Sigmoid colon (tissue), 7 donors: ENCODE measurements around the gene TBCD. TPM values are rescaled to one million over a fixed set of nuclear protein-coding genes. Genes with fewer than 3 reads are reported as not detected.

ENCODE experiments used
- DNase-seq: peaks from one replicate; pipeline ENCODE4 v3.0.0-alpha.2; 2019
- H3K27ac ChIP-seq, 4 donors: fragments of 200-600 bp; sonication (generic); one replicate each; pipeline ENCODE4 v1.5.1; 2016 to 2019; ENCODE audit warnings: mild to moderate bottlenecking in 1 of 4
- H3K27me3 ChIP-seq, 3 donors: fragments of 200-600 bp; sonication (generic); one replicate each; pipeline ENCODE4 v1.5.1; 2019; ENCODE audit warnings: mild to moderate bottlenecking in 1 of 3
- H3K36me3 ChIP-seq, 4 donors: fragments of 200-600 bp; sonication (generic); one replicate each; pipeline ENCODE4 v1.5.1; 2016 to 2019
- H3K4me1 ChIP-seq, 4 donors: fragments of 200-600 bp; sonication (generic); one replicate each; pipeline ENCODE4 v1.5.1; 2017 to 2019
- H3K4me3 ChIP-seq, 4 donors: fragments of 200-600 bp; sonication (generic); one replicate each; pipeline ENCODE4 v1.5.1; 2017 to 2019; ENCODE audit warnings: mild to moderate bottlenecking in 2 of 4, moderate library complexity in 1 of 4
- H3K9me3 ChIP-seq, 4 donors: fragments of 200-600 bp in 3 of 4; sonication (generic) in 3 of 4; one replicate each; pipeline versions ENCODE4 v1.5.1 to v1.6.1; 2013 to 2019
- CTCF ChIP-seq, 4 experiments: fragments of 450-650 bp in 3 of 4; fragments of 200-600 bp in 1 of 4; IDR thresholded peaks; one replicate each; pipeline ENCODE4 v1.5.1; 2016 to 2019; ENCODE audit warnings: antibody characterized with exemption in 4 of 4, mild to moderate bottlenecking in 3 of 4, moderate library complexity in 2 of 4
- EP300 ChIP-seq, 4 donors: sonication (generic); formaldehyde crosslinking; IDR thresholded peaks; one replicate each; pipeline ENCODE4 v1.6.1; 2017; ENCODE audit warnings: antibody characterized with exemption in 4 of 4
- POLR2A ChIP-seq, 2 donors: fragments of 450-650 bp; IDR thresholded peaks; one replicate each; pipeline ENCODE4 v1.6.1; 2016; ENCODE audit warnings: antibody characterized with exemption in 2 of 2, mild to moderate bottlenecking in 2 of 2, moderate library complexity in 2 of 2
- POLR2AphosphoS5 ChIP-seq, 4 donors: sonication (generic); formaldehyde crosslinking; IDR thresholded peaks; one replicate each; pipeline ENCODE4 v1.6.1; 2017; ENCODE audit warnings: antibody characterized with exemption in 4 of 4
- WGBS, 2 donors: extraction: QIAGEN DNeasy Blood & Tissue Kit; methylation state at CpG; one replicate each; pipeline ENCODE4 v1.1.7; 2013; 5-methylcytosine and 5-hydroxymethylcytosine counted together
- intact Hi-C: fragments of 100-400 bp; cut with DNase I; formaldehyde crosslinking; loops from one replicate; pipeline ENCODE4 v1.15.1; 2023
- polyA plus RNA-seq, 3 donors: library from polyadenylated mRNA; stranded (reverse); fragments of 200-250 nt; gene quantifications; one replicate each; pipeline ENCODE4 v1.2.3, GENCODE V29; 2013
- total RNA-seq, 4 donors: library from RNA; depleted of rRNA; stranded (reverse); fragments of >200 nt; gene quantifications; one replicate each; pipeline ENCODE4 v1.1.0, GENCODE V29; 2016
- donor health status: healthy with polysubstance abuse.
- donor health status: Bipolar disorder and iron deficiency.
- donor health status: healthy.

Gene TBCD
- total and polyA plus RNA-seq, 7 donors = 11.1 to 77.4 (median 34.2) TPM

GRCh38 chr17:82750241-82750908, 1.5 kb upstream of the TBCD start:
- Histone ChIP-seq H3K27ac (peak overlapping the region in 2 of 4 donors; percentile 21 to 55), H3K27me3 (no peaks in the 10 kb centered on the region), H3K4me3 (no peak overlapping the region), H3K36me3 (peaks cover 0 to 4% (median 0%) of the 10 kb centered on the region in 4 donors), H3K4me1 (peaks cover 0 to 27% (median 21%) of the 10 kb centered on the region in 4 donors), H3K9me3 (peaks cover 0 to 3% (median 0%) of the 10 kb centered on the region in 4 donors)
- DNase-seq = no peak
- 75 to 89% methylated on average over 40 of the region's 40 CpGs for WGBS, 2 donors
- TF ChIP-seq EP300 (IDR thresholded peaks at IDR 0.05) = no peak
- no peak for TF ChIP-seq POLR2A (IDR thresholded peaks at IDR 0.05)
- TF ChIP-seq POLR2AphosphoS5 (IDR thresholded peaks at IDR 0.05) = no peak
- no peak for TF ChIP-seq CTCF (IDR thresholded peaks at IDR 0.05)
- intact Hi-C loops = no loop called here

DNA sequence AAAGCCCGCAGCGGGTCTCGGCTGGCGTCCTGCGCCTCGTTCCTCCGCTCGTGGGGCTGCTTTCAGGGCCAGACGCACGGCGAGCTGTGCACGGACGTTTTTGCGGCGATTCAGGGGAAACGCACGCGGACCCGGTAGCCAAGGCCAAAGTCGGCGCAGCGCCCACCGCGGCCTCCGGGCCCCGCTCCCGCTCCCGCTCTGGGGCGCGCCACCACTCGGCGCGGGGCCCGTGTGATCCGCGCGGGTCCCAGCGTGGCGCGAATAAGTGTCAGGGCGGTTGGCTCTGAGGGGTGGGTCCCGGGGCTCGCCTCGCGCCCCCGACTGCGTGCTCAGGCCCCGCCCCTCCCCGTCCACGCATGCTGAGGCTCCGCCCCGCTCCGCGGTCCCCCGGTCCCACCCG, 694 bp upstream of the TBCD start:
- DNase-seq = no peak
- TF ChIP-seq EP300 (IDR thresholded peaks at IDR 0.05) = no peak
- no peak for TF ChIP-seq POLR2A (IDR thresholded peaks at IDR 0.05)
- no peak for TF ChIP-seq POLR2AphosphoS5 (IDR thresholded peaks at IDR 0.05)
- no peak for TF ChIP-seq CTCF (IDR thresholded peaks at IDR 0.05)
- Histone ChIP-seq H3K4me3 (peak overlapping the region; percentile 21 to 97 (median 88)), H3K27ac (peak overlapping the region; percentile 80 to 92 (median 90)), H3K4me1 (peaks cover 0 to 27% (median 21%) of the 10 kb centered on the region in 4 donors), H3K9me3 (peaks cover 0 to 3% (median 0%) of the 10 kb centered on the region in 4 donors), H3K27me3 (no peaks in the 10 kb centered on the region), H3K36me3 (peaks cover 0 to 4% (median 0%) of the 10 kb centered on the region in 4 donors)
- 1 to 4% methylated on average over 56 of the region's 56 CpGs for WGBS, 2 donors
- intact Hi-C loops = loop anchor here (1.0 kb wide), 1 partner anchor 35 kb away; the partner anchor contains the start of gene FN3KRP

- WGBS, 2 donors = 1 to 2% methylated on average over 72 of the region's 72 CpGs
- no peaks in the 10 kb centered on the region for H3K27me3 ChIP-seq
- DNase-seq = peak; percentile 73
- peak overlapping the region; percentile 69 to 97 (median 88) for H3K4me3 ChIP-seq
- intact Hi-C loops = no loop called here
- peaks cover 0 to 4% (median 0%) of the 10 kb centered on the region in 4 donors for H3K36me3 ChIP-seq
- peak overlapping the region; percentile 80 to 92 (median 90) for H3K27ac ChIP-seq
- peaks cover 0 to 27% (median 21%) of the 10 kb centered on the region in 4 donors for H3K4me1 ChIP-seq
- no peak for TF ChIP-seq POLR2AphosphoS5 (IDR thresholded peaks at IDR 0.05)
- TF ChIP-seq EP300 (IDR thresholded peaks at IDR 0.05) = no peak
- no peak for TF ChIP-seq POLR2A (IDR thresholded peaks at IDR 0.05)
- TF ChIP-seq CTCF (IDR thresholded peaks at IDR 0.05) = no peak
- H3K9me3 ChIP-seq = no peaks in the 10 kb centered on the region
These were observed 721 bp downstream of the TBCD start for GRCh38 chr17:82752371-82753200.

DNA sequence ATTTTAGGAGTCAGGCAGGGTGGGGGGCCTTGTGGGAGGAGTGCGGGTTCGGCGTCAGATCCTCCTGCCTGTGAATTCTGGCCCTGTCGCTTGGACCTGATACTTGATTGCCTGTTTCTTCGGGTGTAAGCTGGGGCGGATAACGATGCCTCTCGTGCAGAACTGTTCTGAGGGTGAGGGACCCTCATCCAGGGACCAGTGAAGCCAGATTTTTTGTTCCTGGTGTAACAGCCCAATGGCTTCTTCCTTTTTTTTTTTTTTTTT, 1.3 kb downstream of the TBCD start:
- TF ChIP-seq POLR2AphosphoS5 (IDR thresholded peaks at IDR 0.05) (no peak), POLR2A (IDR thresholded peaks at IDR 0.05) (no peak), CTCF (IDR thresholded peaks at IDR 0.05) (no peak), EP300 (IDR thresholded peaks at IDR 0.05) (no peak)
- intact Hi-C loops = no loop called here
- Histone ChIP-seq H3K36me3 (peaks cover 0 to 4% (median 0%) of the 10 kb centered on the region in 4 donors), H3K4me3 (peak overlapping the region in 2 of 4 donors; percentile 95 to 97), H3K9me3 (no peaks in the 10 kb centered on the region), H3K27ac (no peak overlapping the region), H3K27me3 (no peaks in the 10 kb centered on the region), H3K4me1 (peaks cover 0 to 27% (median 21%) of the 10 kb centered on the region in 4 donors)
- no peak for DNase-seq
- WGBS, 2 donors = 35 to 63% methylated on average over 8 of the region's 8 CpGs
